ENCODE results near the gene FBXO41.

Gene FBXO41

GRCh38 chr2:73238976-73239375 is 45.3 kb downstream of the FBXO41 start:
- DNase-seq = no peak

GRCh38 chr2:73238149-73238548 is 46.1 kb downstream of the FBXO41 start:
- no peak for DNase-seq

- no peak for DNase-seq
Measured at GRCh38 chr2:73237168-73237567, 47.1 kb downstream of the FBXO41 start.

DNA sequence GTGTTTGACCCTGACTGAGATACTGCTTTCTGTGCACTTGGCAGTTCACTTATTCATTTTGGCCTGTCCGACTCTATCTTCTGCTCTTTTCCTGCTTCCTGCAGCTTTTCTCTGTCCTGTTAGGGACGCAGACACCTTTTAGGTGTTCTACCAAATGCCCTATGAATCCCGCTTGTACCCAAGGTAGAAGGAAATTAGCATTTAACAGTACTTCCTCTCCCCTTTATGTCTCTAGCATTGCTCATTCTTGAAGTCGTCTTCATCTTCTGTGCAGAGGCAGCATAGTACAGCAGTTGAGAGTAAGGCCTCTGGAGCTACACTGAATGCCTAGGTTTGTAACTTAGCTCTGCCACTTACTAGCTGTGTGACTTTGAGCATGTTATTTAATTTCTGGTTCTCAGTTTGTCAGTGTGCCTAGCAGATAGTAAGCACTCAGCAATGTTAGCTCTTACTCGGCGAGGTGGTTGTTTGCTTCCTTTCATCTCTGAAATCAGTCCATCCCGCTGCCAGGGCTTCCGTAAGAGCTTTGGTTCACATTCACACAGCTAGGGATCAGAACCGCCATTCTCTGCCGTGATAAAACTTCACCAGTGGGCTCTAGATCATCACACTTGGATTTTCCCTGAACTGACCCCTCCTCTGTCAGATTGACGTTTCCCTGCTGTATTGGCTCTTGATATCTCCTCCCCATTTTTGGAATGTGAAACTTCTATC is 48.8 kb downstream of the FBXO41 start:
- DNase-seq = no peak

- DNase-seq = peak; percentile 77
Measured at GRCh38 chr2:73233932-73234832, 50.1 kb downstream of the FBXO41 start, which contains the start of gene CCT7. Gene CCT7, plus strand, starts transcription at chr2:73234308. Its CDS starts 71 bp downstream, at chr2:73234379.

- DNase-seq = peak; percentile 96
Measured at GRCh38 chr2:73233154-73233931, 50.9 kb downstream of the FBXO41 start, which contains the start of gene PRADC1. Gene PRADC1, minus strand, starts transcription at chr2:73233239. Its CDS starts 79 bp downstream, at chr2:73233160.

GRCh38 chr2:73232403-73233153 is 51.7 kb downstream of the FBXO41 start:
- DNase-seq = no peak

GRCh38 chr2:73228631-73229030 is 55.6 kb downstream of the FBXO41 start:
- DNase-seq = no peak

- no peak for DNase-seq
Measured at GRCh38 chr2:73227086-73227485, 57.2 kb downstream of the FBXO41 start.

GRCh38 chr2:73225513-73226360 is 58.5 kb downstream of the FBXO41 start:
- DNase-seq = no peak

DNA sequence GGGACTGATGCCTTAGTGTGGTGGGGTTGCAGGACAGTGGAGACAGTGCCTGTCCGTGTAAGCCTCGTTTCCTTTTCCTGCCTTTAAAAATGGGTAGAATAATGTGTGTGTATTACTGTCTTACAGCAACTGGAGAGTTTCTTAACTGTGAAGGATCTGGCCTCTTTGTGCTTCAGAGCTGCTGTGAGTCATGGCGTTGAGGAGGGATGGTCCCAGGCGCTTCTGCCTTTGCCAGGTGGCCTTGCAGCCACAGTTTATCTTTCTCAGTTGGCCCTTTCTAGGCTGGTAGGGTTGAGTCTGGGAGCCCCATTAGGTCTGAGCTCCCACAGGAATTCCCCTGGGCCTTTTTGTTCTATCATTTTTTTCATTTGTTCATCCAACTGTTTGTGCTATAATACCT is 60.5 kb downstream of the FBXO41 start:
- no peak for DNase-seq

DNA sequence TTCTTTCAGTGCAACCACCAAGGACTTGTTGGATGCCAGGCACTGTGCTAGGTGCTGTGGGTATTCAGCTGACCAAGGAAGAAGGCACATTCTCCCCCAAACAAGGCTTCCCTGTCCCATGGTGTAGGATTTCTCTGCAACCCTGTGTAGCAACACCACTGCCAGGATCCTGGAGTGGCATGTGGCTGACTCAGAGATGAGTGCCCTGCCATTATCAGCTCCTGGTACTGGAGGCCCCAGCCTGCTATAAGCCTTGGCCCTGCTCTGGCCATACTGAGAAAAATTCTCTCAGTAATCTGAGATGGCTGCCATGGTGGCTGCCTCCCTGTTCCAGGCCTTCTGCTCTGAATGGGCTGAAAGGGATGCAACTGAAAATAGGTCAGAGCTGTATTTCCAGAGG is 66.0 kb downstream of the FBXO41 start:
- DNase-seq = no peak

- no peak for DNase-seq
Measured at GRCh38 chr2:73217826-73218225, 66.5 kb downstream of the FBXO41 start.

DNA sequence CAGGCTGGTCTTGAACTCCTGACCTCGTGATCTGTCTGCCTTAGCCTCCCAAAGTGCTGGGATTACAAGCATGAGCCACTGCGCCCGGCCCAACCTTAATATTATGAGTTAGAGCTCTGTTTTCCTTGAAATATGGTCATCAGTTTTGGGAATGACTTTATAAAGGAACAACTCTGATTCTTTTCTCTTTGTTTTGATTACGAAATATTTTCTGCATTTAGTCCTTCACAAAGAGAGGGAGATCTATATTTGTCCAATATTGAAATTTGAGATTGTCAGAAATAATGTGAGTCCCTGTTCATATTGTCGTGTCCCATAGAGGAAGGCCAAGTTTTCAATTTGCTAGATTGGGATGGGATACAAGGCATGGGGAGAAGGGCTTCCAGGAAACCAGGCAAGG is 67.1 kb downstream of the FBXO41 start:
- no peak for DNase-seq

- DNase-seq = no peak
Measured at GRCh38 chr2:73215254-73215653, 69.0 kb downstream of the FBXO41 start.

DNA sequence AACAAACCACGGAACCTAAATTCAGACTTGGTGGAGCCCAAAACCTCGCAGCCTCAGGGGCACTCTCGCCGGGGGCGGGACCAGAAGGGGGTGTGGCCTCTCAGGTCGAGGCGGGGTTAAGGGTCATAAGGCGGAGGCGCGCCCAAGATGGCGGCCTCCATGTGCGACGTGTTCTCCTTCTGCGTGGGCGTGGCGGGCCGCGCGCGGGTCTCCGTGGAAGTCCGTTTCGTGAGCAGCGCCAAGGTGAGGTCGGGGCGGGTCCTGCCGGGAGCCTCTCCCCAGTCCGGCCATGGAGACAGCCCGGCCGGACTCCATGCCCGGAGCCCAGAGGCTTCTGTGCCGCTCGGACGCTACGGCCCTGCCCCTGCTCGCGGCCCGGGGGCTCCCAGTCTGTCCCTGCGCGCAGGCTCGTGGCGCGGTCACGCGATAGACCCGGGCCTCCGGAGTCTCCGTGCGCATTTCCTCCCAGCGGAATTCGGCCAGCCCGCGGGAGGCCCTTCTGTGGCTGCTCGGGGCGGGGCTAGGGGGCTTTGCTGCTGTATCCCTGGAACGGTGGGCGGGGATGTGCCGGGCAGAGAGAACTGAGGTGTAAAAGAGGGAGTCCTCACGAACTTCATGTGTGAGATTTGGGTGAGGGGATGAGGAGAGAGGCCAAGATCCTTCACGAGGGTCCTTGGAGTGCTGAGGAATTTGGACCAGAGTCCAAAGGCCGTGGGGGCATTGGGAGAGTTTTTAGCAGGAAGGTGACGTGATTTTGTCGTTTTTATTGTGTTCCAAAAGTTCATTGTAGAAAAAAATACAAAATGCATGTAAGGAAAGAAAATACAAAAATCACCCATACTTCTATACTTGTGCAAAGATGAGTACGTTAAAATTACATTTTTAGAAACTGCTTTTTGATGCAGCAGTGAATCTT is 69.9 kb downstream of the FBXO41 start, which contains the start of gene SMYD5:
TSS of gene SMYD5 (plus strand) at position 126 of the 916 bp plus-strand sequence. CDS start at position 148, 22 bp downstream.
- DNase-seq = peak; percentile 48

GRCh38 chr2:73212448-73213176 is 71.7 kb downstream of the FBXO41 start:
- peak; percentile 50 for DNase-seq

DNA sequence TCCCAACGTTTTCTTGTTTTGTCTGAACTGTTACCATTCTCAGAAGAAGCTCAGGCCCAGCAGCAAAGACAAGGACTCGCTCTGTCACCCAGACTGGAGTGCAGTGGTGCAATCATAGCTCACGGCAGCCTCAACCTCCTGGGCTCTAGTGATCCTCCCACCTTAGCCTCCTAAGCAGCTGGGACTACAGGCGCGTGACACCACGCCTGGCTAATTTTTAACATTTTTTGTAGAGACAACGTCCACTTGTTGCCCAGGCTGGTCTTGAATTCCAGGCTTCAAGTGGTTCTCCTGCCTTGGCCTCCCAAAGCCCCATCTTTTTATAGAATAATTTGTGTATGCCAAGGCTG is 72.2 kb downstream of the FBXO41 start:
- no peak for DNase-seq

- DNase-seq = no peak
Measured at GRCh38 chr2:73210696-73211095, 73.6 kb downstream of the FBXO41 start.

All from SHP77 treated with DMSO at 0.1 percent for 48 hours (cell line).